Epithelial cell of proximal tubule (primary cell): ENCODE measurements around the gene CNIH2. TPM values are rescaled to one million over a fixed set of nuclear protein-coding genes. Genes with fewer than 3 reads are reported as not detected.
"Not testable (repeated sequence)": the region's sequence is repeated elsewhere in the genome, so short reads cannot be mapped to it uniquely, and the experiment has no call there.

Experiments
- DNase-seq: peaks from one replicate; pipeline ENCODE4 v3.0.0-alpha.2; 2011; ENCODE audit warnings: low read depth
- H3K4me3 ChIP-seq: 2 replicates; pipeline ENCODE4 v1.5.1; 2011; ENCODE audit warnings: low read depth, mild to moderate bottlenecking, low read length
- total RNA-seq: library from RNA; depleted of rRNA; stranded (reverse); fragments of >200 nt; gene quantifications from 2 replicates; pipeline ENCODE4 v1.2.3, GENCODE V29; 2015
- TF ChIP-seq, protein P1 (sequence below): conservative IDR thresholded peaks from 2 replicates; pipeline ENCODE4 v1.5.1; 2012; ENCODE audit warnings: low read depth, mild to moderate bottlenecking, low read length

CNIH2 gene
- total RNA-seq, 1 donor from 2014 or later = 0.58 TPM

DNA sequence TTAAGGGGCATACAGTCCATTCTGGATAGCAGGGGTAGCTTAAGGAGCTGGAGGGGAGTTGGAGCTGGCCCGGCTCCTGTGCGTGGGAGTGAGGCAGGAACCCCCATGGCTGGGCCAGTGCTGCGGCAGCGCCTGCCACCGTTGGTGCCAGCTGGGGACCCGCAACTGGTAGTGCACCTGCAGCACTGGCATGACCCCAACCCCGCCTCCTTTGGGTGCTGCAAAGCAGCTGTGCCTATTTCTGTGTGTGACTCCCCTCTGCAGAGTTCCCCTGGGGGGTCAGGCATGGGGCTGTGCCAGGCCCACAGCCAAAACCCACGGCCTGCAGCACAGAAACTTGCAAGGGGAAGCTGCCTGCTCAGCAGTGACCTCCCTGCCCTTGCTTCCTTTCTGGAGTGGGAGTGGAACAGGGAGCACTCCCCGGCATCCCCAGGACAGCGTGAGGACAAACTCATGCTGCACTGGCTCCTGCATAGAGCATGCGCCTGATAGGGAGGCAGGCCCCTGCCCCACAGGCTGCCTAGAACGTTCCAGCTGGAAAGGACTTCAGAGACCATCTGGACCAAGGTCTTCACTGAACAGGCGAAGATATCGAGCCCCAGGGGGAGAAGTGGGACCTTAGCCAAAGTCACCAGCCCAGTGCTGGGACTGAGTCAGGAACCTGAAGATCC lies 35.7 kb upstream of the CNIH2 start:
- TF ChIP-seq, protein P1, sequence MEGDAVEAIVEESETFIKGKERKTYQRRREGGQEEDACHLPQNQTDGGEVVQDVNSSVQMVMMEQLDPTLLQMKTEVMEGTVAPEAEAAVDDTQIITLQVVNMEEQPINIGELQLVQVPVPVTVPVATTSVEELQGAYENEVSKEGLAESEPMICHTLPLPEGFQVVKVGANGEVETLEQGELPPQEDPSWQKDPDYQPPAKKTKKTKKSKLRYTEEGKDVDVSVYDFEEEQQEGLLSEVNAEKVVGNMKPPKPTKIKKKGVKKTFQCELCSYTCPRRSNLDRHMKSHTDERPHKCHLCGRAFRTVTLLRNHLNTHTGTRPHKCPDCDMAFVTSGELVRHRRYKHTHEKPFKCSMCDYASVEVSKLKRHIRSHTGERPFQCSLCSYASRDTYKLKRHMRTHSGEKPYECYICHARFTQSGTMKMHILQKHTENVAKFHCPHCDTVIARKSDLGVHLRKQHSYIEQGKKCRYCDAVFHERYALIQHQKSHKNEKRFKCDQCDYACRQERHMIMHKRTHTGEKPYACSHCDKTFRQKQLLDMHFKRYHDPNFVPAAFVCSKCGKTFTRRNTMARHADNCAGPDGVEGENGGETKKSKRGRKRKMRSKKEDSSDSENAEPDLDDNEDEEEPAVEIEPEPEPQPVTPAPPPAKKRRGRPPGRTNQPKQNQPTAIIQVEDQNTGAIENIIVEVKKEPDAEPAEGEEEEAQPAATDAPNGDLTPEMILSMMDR = no peak
- no peak overlapping the region for H3K4me3 ChIP-seq
- no peak for DNase-seq

GRCh38 chr11:66243782-66244535 lies 34.0 kb upstream of the CNIH2 start:
- no peak overlapping the region for H3K4me3 ChIP-seq
- TF ChIP-seq, protein P1 = no peak
- DNase-seq = no peak

DNA sequence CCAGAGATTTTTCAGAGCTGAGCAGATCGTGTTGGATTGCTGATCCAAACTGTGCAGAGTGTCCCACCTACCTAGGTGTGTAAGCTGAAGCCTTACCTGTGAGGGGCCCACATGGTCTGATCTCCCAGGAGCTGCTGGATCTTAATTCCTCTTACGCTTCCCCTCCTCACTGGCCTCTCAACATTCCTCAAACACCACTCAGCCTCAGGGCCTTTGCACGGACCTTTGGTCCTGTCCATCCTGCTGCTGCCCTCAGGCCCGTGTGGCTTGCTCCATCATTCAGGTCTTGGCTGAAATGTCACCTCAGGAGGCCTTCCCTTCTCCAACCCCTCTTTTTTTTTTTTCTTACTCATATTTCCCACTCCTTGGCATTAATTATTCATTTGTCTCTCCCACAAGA lies 30.7 kb upstream of the CNIH2 start:
- TF ChIP-seq, protein P1 = no peak
- no peak for DNase-seq
- no peak overlapping the region for H3K4me3 ChIP-seq

GRCh38 chr11:66247801-66248200 lies 30.2 kb upstream of the CNIH2 start:
- no peak for DNase-seq
- H3K4me3 ChIP-seq = no peak overlapping the region
- TF ChIP-seq, protein P1 = no peak

DNA sequence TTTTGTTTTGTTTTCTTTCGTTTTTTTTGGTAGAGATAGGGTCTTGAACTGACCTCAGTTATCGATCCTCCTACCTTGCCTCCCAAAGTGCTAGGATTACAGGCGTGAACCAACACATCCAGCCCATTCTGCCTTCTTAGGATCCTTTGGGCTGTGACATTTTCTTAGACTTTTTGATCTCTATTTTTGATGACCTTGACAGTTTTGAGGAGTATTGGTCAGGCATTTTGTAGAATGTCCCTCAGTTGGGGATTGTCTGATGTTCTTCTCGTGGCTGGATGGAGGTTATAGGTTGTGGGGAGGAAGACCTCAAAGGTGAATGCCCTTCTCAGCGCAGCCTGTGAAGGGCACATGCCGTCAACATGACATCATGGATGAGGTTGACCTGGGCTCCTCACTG lies 29.1 kb upstream of the CNIH2 start:
- TF ChIP-seq, protein P1 = no peak
- no peak for DNase-seq
- H3K4me3 ChIP-seq = no peak overlapping the region

DNA sequence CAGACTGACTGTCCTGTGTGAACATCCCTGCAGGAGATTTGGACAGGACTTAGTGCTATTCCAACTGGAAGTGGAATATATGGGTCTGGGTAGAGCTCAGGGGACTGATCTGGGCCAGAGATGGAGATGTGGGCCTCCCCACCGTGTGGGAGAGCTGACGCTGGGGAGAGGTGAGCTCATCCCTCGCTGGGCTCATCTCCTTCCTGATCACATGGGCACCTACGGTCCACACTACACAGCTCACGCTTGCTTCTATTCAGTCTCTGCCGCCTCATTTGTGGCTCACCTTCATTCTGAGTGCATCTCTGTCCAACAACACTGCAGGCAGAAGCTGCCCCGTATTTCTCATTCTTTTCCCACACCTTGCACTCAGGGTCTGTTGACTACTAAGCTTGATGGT lies 26.2 kb upstream of the CNIH2 start:
- TF ChIP-seq, protein P1 = no peak
- no peak for DNase-seq
- no peak overlapping the region for H3K4me3 ChIP-seq

- not testable (repeated sequence) for DNase-seq, H3K4me3 ChIP-seq
Measured at GRCh38 chr11:66253081-66253480, 24.9 kb upstream of the CNIH2 start.
